ENCODE results near the gene KCNK5.

Gene KCNK5

DNA sequence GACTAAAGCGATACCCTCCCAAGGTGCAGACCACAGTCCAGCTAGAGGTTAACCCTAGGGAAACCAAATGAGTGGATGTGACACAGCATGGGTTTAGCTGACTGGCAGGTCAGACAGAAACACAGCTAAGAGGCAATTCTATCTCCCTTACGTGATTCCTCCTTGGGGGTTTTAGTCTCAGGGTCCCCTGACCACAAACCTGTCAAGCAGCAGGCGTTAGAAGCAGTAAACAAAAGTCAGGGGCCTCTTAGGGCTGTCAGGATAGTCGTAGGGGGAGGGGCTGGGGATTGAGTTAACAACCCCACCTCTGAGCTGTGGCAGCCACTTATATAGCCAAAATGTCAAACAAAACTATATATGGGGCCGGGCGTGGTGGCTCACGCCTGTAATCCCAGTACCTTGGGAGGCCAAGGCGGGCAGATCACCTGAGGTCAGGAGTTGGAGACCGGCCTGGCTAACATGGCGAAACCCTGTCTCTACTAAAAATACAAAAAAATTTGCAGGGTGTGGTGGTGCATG is 13.6 kb downstream of the KCNK5 start:
- DNase-seq (ENCODE audit: low spot score) = no peak

DNA sequence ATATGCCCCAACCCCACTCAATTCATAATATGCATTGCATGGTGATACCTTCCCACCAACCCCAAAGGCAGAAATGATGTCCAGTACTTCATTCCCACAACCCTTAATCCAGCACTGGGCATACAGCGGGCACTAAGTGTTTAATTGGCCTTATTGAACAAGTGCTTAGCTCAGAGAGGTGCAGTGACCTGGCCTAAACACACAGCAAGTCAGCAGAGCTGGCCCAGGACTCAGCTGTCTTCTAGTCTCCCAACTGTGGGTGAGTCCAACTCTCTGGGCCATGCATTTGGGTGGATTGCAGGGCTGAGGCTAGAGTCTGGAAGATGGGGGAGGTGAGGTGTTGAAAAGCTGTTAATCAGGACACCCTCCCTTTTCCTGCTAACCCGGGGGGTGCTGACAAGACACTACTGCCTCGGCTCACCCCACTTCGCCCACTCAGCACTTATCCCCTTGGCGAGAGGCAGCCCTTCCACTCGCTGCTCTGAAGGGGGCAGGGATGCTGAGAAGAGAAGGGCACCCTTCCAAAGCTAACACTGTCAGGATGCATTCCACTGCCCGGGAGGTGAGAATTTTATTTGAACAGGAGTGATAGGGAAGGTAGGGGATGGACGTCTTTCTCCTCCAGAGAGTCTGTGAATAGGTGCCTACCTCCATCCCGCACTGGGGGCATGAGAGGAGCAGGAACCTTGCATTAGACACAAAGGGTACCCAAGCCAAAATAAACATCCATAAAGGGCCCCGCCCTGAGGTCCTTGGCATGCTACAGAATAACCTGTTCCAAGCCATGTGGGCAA is 14.2 kb downstream of the KCNK5 start:
- DNase-seq (ENCODE audit: low spot score) = no peak

DNA sequence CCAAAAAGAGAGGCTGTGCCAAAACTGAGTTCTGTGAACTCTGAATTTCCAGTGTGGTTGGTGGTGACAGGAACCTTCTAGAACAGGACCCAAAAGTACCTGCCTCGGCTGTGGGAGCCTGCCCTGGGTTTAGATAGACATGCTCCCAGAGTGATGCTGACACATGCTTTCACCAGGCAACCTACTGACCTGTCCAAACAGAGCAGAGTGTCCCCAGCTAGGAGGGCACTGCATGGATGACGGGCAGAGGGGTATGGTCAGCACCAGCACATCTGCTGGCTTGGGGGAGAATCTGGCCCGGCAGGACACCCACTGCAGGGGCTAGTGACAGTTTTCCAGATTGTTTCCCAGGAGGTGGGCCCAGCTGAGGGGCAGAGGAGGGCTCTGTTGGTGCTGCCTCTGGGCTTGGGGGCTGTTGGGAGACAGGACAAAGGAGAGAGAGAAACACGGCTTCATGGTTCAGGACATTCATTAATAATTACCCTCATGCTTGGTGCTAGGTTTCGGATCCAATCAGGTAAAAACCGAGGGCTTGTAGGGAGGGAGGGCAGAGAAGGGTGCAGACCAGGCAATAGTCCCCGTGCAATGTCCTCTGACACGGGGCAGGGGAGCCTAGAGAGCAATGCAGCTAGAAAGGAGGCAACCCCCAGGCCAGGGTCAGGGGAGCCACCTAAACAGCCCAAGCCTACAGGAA is 15.0 kb downstream of the KCNK5 start:
- no peak for DNase-seq (ENCODE audit: low spot score)

DNA sequence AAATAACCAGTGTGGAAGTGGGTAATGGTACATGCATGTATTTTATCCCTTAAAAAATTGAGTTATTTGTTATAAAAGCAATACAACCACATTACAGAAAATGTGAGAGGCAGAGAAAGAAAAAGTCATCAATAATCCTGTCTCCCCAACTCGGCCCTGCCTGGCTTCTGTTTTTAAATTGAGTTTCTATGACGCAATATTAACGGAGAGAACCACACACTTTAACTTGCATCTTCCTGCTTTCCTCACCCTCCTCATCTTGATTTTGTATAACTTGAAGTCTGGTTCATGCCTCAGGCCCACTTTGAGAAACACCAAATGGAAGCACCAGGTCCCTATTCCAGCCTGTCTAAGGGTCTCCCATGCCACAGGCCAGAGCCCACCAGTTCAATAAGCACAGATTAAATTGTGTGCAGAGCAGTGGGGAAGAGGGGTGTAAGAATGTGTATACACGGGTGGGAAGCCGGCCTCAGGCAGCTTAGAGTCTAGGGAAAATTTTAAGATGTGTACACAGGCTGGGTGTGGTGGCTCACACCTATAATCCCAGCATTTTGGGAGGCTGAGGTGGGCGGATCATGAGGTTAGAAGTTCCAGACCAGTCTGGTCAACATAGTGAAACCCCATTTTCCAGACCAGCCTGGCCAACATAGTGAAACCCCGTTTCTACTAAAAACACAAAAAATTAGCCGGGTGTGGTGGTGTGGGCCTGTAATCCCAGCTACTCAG is 15.9 kb downstream of the KCNK5 start:
- no peak for DNase-seq (ENCODE audit: low spot score)

DNA sequence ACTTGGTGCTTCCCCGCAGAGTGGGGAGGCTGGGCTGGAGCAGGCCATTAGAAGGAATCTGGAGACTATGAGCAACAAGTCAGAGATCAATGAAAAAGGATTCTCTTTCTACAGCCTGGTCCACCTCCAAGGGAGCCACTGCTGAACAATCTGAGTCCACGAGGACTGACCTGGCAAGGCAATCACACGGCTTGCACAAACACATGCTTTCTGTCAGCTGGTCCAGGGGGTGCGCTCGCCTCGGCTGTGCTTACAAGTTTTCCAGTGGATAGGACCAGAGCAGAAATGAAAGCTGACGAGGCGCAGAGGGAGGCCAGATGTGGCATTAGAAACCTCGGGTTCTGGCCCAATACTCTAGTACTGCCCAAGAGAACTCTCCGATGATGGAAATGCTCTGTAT is 18.1 kb downstream of the KCNK5 start:
- DNase-seq (ENCODE audit: low spot score) = no peak

DNA sequence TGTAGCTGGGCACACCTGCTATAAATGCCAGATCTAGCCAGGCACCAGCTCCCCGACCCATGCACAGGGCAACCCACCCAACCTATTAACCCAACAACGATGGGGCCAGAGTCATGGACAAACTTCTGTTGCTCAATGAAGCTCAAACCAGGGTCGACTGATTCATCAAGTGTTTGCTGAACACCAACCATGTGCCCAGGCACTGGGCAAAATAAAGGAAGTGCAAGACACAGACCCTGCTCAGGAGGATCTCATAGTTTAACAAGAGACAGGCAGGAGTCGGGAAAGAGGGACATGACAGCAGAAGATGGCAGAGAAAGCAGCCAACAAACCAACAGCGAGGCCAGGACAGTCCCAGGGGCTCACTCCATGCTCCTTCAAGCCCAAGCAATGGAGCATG is 18.8 kb downstream of the KCNK5 start:
- DNase-seq (ENCODE audit: low spot score) = no peak

DNA sequence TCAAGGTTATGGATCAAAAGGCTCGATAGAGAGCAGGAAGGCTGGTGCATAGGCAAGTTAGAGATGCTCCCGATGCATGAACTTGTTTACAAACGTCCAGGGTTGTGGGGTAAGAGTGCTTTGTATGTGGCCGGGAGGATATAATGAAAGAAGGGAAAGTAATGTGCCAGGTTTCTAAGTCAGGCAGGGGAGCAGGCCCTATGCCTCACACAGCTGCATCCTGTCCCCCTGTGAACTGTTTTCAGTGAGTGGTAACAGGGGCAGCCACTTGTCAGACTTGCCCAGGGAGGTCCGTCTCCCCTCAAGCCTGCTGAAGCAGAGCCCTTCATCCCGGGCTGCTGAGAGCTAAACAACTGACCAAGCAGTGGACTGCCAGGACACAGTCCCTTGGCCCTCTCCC is 19.4 kb downstream of the KCNK5 start:
- no peak for DNase-seq (ENCODE audit: low spot score)

DNA sequence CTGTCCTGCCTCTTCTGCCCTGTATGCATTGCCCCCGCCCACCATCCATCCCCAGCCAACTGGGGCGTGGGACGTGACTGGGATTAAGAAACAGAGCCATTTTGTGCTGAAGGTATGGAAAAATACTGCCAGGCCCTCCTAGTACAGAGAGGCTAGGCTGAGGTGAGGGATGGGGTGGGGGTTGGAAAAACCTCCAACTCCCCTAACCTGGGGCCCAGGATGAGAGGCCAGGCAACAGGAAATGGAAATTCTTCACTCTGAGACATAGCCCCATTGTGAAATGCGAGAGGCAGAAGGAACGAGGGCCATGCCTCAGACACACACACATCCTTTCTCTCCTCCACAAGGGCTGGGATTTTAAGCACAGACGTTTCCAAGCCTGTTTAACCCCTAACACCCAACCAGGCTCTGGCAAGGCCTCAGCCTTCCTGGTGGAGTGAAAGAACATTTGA is 19.9 kb downstream of the KCNK5 start:
- DNase-seq (ENCODE audit: low spot score) = no peak

DNA sequence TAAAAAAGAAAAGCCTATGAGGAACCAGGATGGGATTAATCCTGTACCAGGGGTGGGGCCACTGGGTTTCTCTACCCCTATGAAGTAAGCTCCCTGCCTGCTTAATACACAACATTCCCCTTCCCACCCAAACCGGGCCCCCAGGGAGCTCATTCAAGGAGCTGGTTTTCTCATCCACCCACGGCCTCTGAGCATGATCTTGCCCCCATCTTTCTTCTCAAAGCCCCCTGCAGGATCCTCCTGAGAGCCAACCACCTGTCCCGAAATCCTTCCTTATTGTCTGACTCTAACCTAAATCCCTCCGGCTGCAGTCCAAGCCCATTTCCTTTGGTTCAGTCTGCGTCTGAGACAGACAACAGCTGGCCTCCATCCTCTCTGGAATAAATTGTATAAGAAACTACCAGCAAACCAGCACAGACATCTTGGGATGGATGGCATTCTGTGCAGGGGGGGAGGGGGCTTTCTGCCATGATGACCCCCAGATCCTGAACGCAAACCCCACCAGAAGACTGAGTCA is 21.0 kb downstream of the KCNK5 start:
- DNase-seq (ENCODE audit: low spot score) = no peak

DNA sequence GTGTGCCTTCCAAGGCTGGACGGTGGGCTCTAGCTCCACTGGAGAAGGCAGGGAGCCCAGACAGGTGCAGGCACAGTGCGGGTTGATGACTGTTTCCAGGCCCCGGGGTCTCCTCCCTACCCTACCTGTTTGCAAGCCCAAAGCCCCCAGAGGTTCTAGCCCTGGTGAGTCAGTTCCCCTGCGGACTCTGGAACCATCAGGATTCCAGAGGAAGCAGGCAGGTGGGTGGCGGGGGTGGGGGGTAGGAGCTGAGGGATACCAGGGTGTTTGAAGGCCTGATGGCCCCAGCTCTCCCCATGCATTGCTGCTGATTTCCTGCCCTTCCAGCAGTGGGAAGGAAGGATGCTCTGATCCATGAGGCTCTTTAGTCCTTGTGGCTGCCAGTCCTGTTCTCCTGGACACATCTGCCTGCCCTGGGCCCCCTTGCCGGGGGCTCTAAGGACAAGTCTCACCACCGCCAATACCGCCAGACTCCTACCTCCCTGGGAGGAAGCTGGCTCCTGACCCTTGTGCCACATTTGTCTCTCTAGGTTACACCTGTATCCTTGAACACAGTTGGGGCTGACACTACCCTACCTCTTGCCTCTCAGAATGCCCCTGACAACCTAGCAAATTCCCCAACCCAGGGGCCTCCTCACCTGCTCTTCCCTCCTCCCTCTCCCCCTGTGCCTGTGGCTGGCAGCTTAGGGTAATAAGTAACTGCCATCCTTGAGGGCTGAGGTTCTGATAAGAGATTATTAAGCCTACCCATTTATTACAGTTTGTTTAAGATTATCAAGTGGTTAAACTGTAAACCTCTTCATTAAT is 21.7 kb downstream of the KCNK5 start:
- DNase-seq (ENCODE audit: low spot score) = no peak

DNA sequence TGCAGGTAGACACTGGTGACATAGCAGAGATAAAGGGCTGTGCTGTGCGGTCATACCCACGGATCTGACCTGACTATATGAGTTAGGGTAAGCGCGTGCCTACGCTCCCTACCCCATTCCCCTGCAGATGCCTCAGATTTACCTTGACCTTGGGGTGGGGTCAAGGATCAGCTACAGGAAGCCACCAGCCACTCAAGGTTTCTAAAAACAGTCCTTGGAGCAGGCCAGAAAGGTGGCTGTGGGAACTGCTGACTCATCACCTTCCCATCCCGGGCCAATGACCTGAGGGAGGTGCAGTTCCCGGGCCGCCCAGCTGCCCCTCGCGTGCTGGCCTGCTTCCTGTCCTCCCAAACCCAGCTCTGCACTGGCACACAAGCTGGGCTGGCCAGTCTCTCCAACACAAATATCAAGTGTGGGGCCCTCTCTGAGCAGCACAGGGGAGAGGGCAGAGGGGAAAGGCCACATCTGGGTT is 23.0 kb downstream of the KCNK5 start:
- DNase-seq (ENCODE audit: low spot score) = no peak

DNA sequence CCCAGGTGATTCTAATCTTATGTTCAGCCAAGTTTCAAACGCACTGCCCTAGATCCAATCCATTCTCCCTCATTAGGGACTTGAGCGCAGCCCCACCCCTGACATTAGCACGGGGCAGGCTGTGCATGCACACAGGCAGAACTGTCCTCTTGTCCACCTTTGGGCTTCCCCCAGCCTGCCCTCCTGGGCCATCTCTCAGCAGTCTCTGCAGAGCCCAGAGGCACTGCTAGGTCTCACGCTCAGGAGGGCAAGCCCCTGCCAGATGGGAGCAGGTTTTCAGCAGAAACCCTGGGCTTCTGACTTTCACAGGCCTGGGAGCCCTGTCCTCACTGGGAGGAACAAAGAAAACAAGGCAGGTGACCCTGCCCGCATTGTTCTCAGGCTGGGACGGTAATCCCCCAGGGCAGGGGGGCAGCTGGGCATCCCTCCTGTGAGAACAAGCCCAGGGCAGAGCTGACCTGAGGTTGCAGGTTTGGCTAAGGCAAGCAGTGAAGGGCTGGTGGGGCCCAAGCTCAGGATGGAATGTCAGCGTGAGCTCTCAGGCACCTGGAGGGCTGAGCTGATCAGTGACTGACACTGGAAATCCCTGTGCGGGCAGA is 24.5 kb downstream of the KCNK5 start:
- no peak for DNase-seq (ENCODE audit: low spot score)

DNA sequence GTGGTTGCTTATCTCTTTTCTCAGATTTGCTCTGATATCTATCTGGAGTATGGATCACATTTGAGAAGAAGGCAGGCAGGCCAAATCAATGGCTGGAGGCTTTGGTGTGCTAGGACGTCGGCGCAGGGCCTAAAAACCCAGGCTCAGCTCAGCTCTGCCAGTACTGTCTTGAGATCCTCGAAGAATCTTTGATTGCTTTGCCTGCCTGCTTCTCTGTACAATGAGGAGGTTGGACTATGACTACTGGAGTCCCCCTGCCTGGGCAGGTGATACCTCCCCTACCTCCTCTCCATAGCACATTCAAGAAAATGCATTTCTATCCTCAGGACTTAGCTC is 25.1 kb downstream of the KCNK5 start:
- no peak for DNase-seq (ENCODE audit: low spot score)

DNA sequence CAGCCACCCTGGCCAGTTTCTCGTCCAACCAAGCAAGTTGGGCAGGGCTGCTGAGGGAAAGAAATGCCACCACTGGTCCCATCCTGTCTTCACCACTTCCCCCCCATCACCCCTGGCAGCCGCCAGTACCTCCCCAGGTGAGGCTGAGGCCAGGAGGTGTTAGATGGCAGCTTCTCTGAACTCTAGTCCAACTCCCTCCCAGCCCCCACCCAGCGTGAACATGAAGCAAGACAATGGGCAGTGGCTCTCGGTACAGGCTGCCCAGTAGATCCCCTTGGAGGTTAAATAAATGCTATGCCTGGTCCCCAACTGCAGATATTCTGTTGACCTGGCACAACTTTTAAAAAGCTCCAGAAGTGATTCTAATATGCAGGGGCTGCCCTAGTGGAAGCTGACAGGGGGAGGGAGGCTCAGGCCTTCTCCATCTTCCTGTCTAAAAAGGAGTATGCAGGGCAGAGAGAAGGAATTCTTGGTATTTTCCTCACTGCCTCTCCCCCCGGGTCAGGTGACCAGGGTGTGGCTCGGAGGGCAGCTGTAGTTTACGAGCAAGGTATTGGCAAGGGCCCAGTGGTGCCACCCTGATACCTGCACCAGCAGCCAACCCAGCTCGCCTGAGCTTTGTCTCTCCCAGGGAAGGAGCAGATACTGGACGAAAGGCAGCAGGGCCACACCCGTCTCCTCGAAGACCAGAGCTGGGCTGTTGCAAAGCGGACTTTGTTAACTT is 25.7 kb downstream of the KCNK5 start:
- DNase-seq (ENCODE audit: low spot score) = no peak

DNA sequence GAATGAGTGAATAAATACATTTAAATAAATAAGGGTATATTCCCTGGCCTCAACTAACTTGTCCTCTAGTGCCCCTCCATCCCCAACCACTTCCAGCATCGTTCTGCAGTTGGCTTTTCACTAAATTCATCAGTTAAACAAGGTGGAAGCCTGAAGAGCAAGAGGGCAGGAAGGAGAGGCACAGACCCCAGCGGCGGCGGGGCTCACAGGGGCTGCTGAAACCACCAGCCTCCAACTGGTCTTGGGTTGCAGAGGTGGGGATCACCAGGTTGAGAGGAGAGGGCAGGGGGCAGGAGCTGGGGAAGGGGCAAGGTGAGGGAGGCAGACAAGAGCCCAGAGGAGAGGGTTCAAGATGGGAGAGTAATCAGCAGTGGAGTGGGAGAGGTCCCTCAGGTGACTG is 27.1 kb downstream of the KCNK5 start:
- DNase-seq (ENCODE audit: low spot score) = no peak

DNA sequence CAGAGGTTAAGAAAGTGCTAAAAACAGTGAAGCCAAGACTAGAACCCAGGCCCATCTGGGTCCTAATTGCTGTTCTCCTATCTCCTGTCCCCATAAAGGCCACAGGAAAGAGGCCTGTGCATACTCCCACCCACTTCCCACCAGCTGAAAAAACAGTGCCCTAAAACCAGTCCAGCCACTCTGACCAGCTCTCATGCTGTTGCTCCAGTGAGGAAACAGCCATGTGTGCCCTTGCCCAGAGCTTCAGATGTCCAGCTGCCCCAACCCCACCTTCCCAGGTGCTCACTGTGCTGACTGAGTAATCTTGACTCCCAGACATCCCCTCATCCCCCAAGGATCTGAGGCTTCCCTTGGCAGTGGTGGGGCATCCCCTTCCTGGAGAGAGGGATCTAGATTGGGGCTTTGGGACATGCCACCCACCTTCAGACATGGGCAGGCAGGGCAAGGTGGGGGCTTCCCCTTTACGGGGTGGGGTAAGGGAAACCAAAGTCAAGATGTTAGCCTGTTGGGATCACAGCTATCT is 28.7 kb downstream of the KCNK5 start:
- no peak for DNase-seq (ENCODE audit: low spot score)

DNA sequence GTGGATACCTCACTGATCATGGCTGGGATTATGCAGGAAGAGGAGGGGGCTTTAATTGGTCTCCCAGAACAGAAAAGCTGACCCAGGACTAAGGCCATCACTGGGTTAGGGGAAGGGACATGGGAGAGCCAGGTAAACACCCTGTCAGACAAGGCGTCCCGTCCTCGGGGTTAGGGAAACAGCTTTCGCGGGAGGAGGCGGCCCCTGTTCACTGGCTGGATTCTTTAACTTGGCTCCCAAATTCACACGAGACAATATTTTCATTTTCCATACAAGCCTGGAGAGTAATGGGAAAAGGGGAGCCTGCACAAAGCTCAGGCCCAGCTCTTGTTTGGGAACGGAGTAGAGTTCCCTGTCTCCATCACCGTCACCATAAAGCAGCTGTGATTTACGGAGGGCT is 29.3 kb downstream of the KCNK5 start:
- no peak for DNase-seq (ENCODE audit: low spot score)

DNA sequence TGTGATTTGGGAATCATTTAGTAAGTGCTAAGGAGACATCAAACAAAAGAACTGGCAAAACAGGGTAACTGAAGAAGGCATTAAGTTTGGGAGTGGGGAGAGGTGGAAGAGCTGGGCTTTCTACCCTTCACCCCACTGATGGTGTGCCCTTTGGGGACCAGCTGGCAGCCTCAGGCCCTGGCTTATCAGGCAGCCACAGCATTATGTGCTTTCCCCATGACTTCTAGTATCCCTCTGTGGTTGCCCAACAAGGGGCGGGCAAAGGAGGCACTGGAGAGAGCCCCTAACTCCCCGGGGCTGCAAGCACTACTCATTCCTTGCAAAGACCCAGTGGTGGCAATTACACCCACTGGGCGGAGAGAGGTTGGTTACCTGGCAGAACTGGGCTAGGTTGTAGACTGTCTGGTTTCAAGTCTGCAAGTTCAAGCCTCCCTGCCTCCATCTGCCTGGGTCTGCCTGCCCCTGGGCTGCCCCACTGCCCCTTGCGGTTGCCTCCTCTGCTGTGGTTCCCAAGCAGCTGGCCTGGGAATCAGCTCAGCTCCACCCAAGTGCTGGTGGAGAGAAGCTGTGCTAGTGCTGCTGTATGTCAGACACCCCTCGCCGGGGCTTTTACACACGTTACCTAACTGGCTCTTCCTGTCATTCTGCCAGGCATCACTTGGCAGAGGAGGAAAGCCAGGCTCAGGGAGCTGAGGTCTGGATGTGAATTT is 29.9 kb downstream of the KCNK5 start:
- no peak for DNase-seq (ENCODE audit: low spot score)

DNA sequence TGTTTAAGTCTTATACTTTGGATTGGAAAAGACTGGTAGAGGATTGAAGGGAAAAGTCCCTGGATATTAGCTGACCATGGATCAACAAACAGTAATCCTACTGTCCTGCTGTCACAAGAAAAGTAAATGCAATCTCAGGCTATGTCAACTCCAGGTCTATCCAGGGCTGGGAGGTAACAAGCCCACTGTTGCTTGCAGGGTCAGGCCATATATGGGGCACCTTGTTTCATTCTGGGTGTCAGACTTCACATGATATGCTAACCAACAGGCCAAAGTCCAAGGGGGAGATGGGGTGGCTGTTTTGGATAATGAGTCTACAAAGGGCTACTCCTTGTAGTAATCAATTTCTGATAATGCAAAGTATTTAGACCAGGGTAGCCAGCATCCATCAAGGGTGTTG is 30.7 kb downstream of the KCNK5 start:
- DNase-seq (ENCODE audit: low spot score) = no peak
